ENCODE data around the gene SENP2. TPM values are rescaled to one million over a fixed set of nuclear protein-coding genes. Genes with fewer than 3 reads are reported as not detected.

SENP2 gene
- total RNA-seq, 1 experiment from 2014 or later = 52.4 TPM

GRCh38 chr3:185645596-185646381 lies 59.7 kb downstream of the SENP2 start:
- Histone ChIP-seq H3K4me3 (ENCODE audit: low read depth, low read length) (no peak overlapping the region), H3K27me3 (replicated peaks; ENCODE audit: control insufficient read depth, insufficient read depth, low read length) (no peaks in the 10 kb centered on the region), H3K4me1 (no peaks in the 10 kb centered on the region), H3K9me3 (no peaks in the 10 kb centered on the region), H3K36me3 (ENCODE audit: control insufficient read depth, insufficient read depth, low read length) (peaks cover 1% of the 10 kb centered on the region)
- H3K4me3 Mint-ChIP-seq (ENCODE audit: unreplicated experiment) = no peak overlapping the region
- no TSS peak for BruUV-seq (replicated peaks)
- no peak for TF ChIP-seq CTCF (IDR thresholded peaks at IDR 0.05; ENCODE audit: insufficient read depth in 1 of 2, low read depth in 1 of 2, low read length in 1 of 2, severe bottlenecking in 1 of 2, unreplicated experiment in 1 of 2)
- H3K9me3 Mint-ChIP-seq (ENCODE audit: unreplicated experiment) = no peaks in the 10 kb centered on the region
- ChIA-PET POLR2A (no interaction called here), CTCF (interaction anchor here (0.8 kb wide), 1 partner anchor 14 kb away, joined by 3 read pairs; no protein-coding TSS in a partner anchor)
- H3K27me3 Mint-ChIP-seq (ENCODE audit: insufficient read depth, unreplicated experiment) = no peaks in the 10 kb centered on the region
- intact Hi-C loops (cut with micrococcal nuclease; ENCODE audit: unreplicated experiment) = no loop called here
- no peak for DNase-seq
- H3K4me1 Mint-ChIP-seq (ENCODE audit: low read depth, unreplicated experiment) = no peaks in the 10 kb centered on the region
- no peak overlapping the region for H3K27ac Mint-ChIP-seq (ENCODE audit: unreplicated experiment)
- H3K36me3 Mint-ChIP-seq (ENCODE audit: insufficient read depth, unreplicated experiment) = peaks cover 43% of the 10 kb centered on the region

GRCh38 chr3:185646382-185647133 lies 60.5 kb downstream of the SENP2 start:
- H3K4me3 ChIP-seq (ENCODE audit: low read depth, low read length) = no peak overlapping the region
- intact Hi-C loops (cut with micrococcal nuclease; ENCODE audit: unreplicated experiment) = no loop called here
- no TSS peak for BruUV-seq (replicated peaks)
- no peaks in the 10 kb centered on the region for H3K4me1 ChIP-seq
- ChIA-PET CTCF (interaction anchor here (0.8 kb wide), 1 partner anchor 14 kb away, joined by 3 read pairs; no protein-coding TSS in a partner anchor), POLR2A (no interaction called here)
- peaks cover 1% of the 10 kb centered on the region for H3K36me3 ChIP-seq (ENCODE audit: control insufficient read depth, insufficient read depth, low read length)
- no peak for DNase-seq
- no peaks in the 10 kb centered on the region for H3K4me1 Mint-ChIP-seq (ENCODE audit: low read depth, unreplicated experiment)
- no peaks in the 10 kb centered on the region for H3K27me3 Mint-ChIP-seq (ENCODE audit: insufficient read depth, unreplicated experiment)
- peak overlapping the region; percentile 12 for H3K27ac Mint-ChIP-seq (ENCODE audit: unreplicated experiment)
- no peak overlapping the region for H3K4me3 Mint-ChIP-seq (ENCODE audit: unreplicated experiment)
- H3K36me3 Mint-ChIP-seq (ENCODE audit: insufficient read depth, unreplicated experiment) = peaks cover 49% of the 10 kb centered on the region
- H3K27me3 ChIP-seq (replicated peaks; ENCODE audit: control insufficient read depth, insufficient read depth, low read length) = no peaks in the 10 kb centered on the region
- TF ChIP-seq CTCF (IDR thresholded peaks at IDR 0.05; ENCODE audit: insufficient read depth in 1 of 2, low read depth in 1 of 2, low read length in 1 of 2, severe bottlenecking in 1 of 2, unreplicated experiment in 1 of 2) = no peak
- H3K9me3 ChIP-seq = no peaks in the 10 kb centered on the region
- no peaks in the 10 kb centered on the region for H3K9me3 Mint-ChIP-seq (ENCODE audit: unreplicated experiment)

GRCh38 chr3:185647134-185647879 lies 61.2 kb downstream of the SENP2 start:
- ChIA-PET CTCF (no interaction called here), POLR2A (no interaction called here)
- H3K4me1 ChIP-seq = no peaks in the 10 kb centered on the region
- peaks cover 1% of the 10 kb centered on the region for H3K36me3 ChIP-seq (ENCODE audit: control insufficient read depth, insufficient read depth, low read length)
- H3K4me3 ChIP-seq (ENCODE audit: low read depth, low read length) = no peak overlapping the region
- no peaks in the 10 kb centered on the region for H3K27me3 ChIP-seq (replicated peaks; ENCODE audit: control insufficient read depth, insufficient read depth, low read length)
- DNase-seq = no peak
- BruUV-seq (replicated peaks) = no TSS peak
- H3K36me3 Mint-ChIP-seq (ENCODE audit: insufficient read depth, unreplicated experiment) = peaks cover 56% of the 10 kb centered on the region
- intact Hi-C loops (cut with micrococcal nuclease; ENCODE audit: unreplicated experiment) = no loop called here
- no peaks in the 10 kb centered on the region for H3K27me3 Mint-ChIP-seq (ENCODE audit: insufficient read depth, unreplicated experiment)
- no peaks in the 10 kb centered on the region for H3K4me1 Mint-ChIP-seq (ENCODE audit: low read depth, unreplicated experiment)
- no peak for TF ChIP-seq CTCF (IDR thresholded peaks at IDR 0.05; ENCODE audit: insufficient read depth in 1 of 2, low read depth in 1 of 2, low read length in 1 of 2, severe bottlenecking in 1 of 2, unreplicated experiment in 1 of 2)
- peak overlapping the region; percentile 18 for H3K4me3 Mint-ChIP-seq (ENCODE audit: unreplicated experiment)
- H3K27ac Mint-ChIP-seq (ENCODE audit: unreplicated experiment) = peak overlapping the region; percentile 12
- H3K9me3 Mint-ChIP-seq (ENCODE audit: unreplicated experiment) = no peaks in the 10 kb centered on the region
- no peaks in the 10 kb centered on the region for H3K9me3 ChIP-seq
